NOMO-1 treated with dmso at 0.1 percent for 144 hours (cell line): ENCODE measurements around the gene HOXC10.

Source experiments
- DNase-seq: peaks from one replicate; lab custom pipeline; 2025; ENCODE audit not compliant: unreplicated experiment; lab: John Stamatoyannopoulos, UW

The HOXC10 gene

DNA sequence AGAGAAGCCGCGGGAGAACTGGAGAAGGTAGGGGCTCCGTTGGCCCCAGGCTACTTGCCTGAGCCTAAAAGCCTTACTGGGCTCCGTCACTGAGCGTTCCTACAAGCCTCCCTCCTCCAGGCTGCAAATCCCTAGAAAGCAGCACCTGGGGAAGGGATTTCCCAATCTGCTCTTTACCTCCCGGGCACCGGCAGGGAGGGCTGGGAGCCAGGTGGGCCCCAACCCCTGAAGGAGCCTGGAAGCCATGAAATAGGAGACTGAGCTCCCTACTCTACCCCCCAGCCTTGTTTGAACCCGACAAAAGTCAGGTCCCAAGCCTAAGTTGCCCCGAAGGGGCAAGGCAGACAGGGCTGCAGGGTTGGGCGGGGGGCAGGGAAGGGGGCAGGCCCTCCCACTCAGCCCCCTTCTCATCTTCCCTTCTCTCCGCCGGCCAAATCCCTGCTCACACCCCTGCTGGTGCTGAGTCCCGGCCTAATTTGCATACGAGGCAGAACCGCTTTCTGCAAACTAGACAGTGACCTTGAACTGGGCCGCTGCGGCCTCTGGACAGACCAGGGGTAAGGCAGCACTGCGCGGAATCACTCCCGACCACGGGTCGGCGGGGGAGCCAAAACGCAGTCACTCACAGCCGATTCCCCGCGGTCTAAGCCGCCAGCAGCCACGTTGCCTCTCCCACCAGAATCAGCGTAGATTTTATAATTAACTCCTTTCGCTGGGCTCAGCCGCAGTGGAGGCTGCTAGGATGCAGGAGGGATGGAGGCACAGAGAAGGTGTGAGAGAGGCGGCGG, 34.0 kb upstream of the HOXC10 start:
- DNase-seq = no peak

DNA sequence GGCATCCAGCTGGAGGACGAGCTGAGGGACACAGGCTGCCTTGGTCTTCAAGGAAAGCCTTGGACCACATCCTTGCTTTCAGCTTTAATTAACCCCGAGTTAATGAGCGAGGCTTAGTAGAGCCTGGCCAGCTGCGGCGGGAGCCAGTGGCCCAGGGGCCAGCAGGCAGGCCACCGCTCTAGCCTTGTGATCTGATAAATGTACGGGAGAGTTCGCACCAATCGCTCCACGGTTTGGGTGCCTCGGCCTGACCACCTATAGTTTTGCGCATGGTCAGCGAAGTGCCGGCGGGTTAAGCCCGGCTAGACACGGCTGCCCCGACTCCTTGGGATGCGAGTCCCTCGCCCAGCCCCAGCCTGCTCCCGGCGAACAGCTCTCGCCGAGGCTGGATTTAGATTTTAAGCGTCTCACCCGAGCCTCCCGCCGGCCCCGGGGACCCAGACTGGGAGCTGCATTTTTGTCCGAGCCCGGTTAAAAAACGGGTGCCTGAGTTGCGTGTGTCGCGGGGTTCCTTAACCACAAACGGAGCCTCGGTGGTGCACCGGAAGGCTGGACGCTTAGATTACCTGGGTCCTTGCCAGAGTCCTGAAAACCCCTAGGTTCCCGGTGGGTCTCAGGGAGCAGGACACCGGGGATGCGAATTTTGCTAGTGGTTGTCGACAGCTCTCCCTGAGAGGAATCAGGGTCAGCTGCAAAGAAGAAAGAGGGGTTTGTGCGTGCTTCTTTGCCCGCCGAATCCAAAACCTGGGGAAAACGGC, 33.2 kb upstream of the HOXC10 start:
- DNase-seq = no peak

DNA sequence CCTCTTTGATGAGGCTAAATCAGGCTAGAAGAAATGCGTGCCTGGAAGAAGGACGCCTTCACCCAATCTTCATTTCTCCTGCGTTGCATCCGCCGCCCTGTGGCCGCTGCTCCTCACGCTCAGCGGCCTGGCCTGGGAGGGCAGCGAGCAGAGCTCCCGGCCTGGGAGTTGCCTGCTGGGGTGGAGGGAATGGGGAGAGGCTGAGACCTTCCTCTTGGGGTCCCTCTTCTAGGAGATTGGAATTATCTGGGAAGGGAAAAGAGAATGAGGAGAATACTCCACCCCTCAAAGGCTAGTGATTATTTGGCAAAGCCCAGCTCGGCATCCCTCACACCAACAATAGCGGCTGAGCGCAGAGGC, 32.6 kb upstream of the HOXC10 start:
- DNase-seq = no peak

DNA sequence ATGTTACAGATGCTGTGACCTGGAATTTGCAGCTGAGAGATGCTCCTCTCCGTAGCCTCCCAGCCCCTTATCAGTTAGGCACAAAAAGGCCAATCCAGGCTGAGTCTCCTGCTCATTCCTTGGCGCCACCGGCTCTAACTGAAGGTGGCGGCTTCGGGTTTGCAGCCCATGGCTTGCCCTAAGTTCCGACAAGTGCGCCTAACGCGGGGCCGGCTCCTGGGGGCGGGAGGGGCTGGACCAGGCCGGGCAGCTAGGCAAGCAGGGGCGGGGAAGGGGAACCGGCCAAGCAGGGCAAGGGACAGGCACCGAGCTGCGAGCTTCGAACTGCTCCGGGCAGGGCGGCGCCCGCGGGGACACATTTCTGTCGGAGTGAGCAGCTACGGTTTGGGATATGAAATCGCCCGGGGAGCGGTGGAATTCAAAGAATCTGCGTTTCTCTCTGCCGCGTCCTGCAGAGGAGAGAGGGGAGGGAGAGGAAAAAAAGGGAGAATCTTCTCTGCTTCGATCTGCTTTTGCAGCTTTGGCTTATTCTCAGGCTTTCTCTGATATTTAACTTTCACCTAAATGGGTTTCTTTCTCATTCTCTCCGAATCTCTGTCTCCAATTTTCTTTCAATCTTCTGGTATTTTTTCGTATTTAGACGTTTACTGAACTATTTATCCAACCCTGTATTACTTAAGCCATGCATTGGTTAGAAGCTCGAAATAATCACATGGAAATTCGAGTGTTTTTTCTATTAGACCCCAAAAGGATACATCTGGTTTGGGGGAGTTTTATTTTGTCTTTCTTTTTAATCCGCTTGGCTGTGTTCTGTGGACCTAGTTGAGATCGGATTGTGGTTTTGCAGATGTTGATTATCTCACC, 31.8 kb upstream of the HOXC10 start:
- DNase-seq = no peak

DNA sequence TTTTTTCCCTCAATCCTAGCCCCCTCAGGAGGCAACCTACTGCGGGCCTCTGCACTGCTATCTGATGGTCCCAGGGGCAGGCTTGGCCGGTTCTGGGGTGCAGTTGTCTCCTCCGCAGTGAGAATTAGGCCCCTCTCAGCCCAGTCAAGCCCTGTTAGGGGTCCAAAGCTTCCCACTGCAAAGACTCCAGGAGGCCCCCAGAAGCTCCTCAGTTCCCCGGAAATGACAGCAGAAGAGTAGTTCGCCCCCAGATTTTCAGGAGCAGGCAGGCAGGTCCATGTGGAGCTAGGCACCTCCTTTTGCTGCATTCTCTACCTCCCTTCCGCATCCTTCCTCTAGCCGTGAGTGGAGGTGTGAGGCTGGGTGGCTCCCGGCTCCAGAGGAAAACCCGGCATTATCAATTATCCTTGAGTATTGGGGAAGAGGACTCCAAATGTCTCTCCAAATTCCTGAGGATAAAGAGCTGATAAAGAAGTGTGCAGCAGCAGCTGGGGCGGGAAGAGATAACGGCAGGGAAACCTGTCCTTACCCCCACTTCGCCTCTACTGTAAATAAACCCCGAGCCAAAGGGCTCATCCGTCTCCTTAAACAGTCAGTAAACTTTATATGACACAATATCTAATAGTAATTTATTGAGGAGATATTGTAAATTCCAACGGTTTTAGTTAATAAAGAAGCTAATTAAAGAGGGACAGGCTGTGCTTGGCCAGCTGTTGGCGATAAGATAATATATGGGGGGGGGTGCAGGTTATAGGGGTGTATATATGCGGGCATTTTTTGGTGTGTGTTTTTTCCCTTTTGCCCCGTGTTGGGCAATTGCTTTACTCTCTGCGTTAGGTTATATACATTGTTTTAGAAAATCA, 30.9 kb upstream of the HOXC10 start:
- no peak for DNase-seq

DNA sequence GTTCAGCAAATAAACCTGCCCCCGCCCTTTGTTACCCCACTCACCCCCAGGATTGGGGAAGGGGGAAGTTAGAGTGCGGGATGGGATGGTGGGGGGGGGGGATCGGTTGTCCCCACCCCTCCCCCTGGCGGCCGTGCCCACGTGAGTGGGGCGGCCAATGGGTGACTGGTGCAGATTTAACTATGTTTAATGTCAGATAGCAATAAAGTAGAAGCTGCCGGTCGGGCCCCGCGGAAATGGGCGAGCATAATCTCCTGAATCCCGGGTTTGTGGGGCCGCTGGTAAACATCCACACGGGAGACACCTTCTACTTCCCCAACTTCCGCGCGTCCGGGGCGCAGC, 30.3 kb upstream of the HOXC10 start, which contains the start of gene HOXC12:
TSS of gene HOXC12 (plus strand) at position 210 of the 342 bp plus-strand sequence. CDS start at position 237, 27 bp downstream.
- DNase-seq = no peak

DNA sequence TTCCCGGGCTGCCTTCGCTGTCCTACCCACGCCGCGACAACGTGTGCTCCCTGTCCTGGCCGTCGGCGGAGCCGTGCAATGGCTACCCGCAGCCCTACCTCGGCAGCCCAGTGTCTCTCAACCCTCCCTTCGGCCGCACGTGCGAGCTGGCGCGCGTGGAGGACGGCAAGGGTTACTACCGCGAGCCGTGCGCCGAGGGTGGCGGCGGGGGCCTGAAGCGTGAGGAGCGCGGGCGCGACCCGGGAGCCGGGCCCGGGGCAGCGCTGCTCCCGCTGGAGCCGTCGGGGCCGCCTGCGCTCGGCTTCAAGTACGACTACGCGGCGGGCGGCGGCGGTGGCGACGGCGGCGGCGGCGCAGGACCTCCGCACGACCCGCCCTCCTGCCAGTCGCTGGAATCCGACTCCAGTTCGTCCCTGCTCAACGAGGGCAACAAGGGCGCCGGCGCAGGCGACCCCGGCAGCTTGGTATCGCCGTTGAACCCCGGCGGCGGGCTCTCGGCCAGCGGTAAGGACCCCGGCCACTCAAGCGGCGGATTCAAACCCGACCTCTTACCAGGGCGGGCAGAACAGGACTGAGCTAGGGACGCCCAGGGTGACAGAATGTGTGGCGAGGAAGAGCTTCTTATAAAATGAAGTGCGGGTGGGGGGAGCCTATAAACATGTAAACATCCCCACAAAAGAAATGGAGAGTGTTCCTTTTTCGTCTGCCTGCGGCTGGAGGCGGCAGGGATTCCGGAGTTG, 29.7 kb upstream of the HOXC10 start:
- DNase-seq = no peak

DNA sequence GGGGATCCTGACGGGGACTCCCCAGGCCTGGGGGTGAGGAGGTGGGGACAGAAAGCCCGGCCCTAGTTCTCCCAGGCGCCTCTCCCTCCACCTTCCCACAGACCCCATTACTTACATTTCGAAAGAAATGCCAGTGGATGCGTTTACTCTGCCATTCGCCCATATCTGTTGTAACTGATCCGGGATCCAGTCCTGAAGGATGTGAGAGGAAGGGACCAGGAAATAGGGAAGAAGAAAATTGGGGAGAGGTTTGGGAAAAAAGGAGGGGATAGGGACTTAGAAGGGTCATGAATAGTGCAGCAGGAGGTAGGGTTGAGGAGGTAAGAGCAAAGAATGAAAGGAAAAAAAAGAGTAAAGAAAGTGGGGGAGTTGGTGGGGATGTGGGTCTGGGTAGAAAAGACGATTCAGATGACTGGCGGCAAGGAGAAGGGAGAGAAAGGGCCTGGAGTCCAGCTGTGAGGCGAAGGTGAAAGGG, 29.1 kb upstream of the HOXC10 start:
- no peak for DNase-seq

DNA sequence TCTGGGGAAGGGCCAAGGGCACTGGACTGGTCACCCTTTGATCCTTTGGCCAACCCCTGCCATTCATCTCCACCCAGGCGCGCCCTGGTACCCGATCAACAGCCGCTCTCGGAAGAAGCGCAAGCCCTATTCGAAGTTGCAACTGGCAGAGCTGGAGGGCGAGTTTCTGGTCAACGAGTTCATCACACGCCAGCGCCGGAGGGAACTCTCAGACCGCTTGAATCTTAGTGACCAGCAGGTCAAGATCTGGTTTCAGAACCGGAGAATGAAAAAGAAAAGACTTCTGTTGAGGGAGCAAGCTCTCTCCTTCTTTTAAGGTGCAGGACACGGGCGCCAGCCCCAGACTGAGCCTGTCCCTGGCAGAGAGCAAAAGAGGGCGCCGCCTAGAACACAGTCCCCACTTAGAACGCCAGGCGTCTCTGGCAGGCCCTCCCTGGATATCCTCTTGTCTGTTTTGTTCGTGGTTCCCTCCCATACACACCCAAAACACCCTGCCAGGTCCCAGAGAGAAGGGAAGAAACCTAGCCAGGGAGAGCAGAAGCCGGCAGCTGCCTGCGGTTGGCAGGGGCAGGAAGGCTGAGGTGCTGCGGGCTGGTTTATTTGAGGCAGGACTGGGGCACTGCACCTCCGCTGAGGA, 28.6 kb upstream of the HOXC10 start:
- no peak for DNase-seq

DNA sequence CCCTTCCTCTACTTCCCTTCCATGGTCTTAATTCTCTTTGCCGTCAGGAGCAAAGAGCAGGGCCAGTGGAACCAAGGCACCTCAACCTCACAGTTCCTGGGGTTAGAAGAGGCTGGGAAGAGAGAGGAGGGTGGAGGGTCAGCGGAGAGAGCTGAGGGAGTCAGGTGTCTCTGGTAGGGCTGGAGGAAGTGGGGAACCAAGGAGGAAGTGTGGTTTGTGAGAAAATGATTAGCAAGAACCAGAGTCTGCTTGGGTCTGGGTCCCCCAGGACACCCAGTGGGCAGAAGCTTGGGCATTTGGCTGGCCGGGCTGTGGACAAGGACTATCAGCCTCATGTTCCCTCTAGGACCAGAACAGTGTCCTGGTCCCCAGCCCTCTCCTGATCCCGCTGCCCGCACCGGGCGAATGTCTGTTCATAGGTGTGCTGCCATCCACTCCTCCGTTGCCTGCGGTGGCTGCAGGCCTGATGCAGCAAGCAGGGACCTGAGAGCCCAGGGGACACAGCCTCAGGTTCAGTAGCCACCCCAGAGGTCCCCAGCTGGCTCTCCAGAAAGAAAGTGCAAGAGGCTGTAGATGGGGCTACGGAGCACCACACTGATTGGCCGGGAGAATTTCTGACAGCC, 27.9 kb upstream of the HOXC10 start:
- no peak for DNase-seq

DNA sequence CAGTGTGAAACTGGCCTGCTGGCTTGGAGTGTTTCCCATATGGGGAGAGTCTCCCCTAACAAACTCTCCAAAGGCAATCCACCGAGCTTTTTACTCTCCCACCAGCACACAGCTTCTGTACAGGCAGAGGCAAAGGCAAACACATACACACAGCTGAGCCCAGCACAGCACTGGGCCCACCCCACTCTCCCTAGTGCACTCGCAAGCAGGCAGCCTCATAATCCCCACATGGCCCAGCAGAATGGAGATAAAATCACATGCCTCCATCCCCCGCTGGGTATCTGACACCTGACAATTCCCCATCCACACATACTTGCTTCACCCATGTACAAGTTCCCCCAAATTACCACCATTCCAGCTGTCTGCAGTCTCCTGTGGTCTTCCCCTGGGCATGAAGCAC, 26.8 kb upstream of the HOXC10 start:
- DNase-seq = no peak

DNA sequence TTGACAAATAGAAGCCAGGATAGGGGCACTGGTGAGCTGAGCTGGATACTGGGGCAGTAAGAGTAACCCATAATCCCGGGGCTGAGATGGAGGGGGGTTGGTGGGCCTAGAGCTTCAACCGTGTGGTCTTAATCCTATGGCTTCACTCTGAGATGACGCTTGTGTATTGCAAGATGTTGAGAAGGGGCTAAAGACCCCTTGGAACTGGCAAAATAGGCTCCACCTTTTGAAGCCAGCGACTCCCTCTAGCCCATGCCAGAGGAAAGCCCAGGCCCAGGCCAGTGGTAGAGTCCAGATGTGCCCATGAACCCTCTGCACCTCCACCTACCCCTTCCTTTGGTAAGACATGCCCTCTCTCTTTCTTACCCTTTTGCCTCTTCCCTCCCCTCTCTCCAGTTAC, 25.6 kb upstream of the HOXC10 start:
- DNase-seq = no peak

DNA sequence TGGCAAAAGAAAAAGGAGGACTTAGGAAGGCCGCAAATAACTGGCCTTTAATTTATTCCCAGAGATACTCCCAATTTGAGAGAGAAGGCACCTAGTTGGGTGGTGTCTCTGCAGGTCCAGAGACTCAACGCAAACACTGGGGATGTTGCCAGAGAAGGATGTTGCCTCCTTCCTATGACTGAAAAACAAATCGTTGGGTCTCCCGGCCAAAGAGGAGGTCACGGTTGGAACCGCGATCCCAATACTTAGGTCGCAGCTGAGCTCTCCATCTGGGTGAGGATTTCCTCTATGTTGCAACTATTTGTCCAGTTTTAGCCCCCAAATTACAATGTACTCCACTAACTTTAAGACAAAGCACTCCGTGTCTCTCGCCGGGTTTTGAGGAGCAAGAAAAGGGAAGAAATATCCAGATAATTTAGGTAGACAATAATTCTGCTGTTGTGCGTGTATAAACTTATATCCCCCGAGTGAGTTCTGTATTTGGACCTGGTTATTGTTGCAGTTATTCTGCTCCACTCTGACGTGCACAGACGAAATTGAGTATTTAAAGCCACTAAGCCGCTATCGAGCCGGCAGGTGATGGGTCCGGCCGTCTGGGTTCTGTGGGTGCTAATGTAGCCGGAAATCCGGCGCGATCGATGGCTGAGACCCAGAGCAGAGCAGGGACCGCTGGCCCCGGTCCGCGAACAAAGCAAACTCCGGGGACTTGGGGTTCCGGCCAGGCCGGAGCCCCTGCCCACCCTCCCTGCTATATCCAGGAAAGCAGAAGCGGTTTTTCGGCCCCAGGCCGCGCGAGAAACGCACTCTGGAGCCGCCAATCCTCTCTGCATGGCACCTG, 24.5 kb upstream of the HOXC10 start:
- no peak for DNase-seq

DNA sequence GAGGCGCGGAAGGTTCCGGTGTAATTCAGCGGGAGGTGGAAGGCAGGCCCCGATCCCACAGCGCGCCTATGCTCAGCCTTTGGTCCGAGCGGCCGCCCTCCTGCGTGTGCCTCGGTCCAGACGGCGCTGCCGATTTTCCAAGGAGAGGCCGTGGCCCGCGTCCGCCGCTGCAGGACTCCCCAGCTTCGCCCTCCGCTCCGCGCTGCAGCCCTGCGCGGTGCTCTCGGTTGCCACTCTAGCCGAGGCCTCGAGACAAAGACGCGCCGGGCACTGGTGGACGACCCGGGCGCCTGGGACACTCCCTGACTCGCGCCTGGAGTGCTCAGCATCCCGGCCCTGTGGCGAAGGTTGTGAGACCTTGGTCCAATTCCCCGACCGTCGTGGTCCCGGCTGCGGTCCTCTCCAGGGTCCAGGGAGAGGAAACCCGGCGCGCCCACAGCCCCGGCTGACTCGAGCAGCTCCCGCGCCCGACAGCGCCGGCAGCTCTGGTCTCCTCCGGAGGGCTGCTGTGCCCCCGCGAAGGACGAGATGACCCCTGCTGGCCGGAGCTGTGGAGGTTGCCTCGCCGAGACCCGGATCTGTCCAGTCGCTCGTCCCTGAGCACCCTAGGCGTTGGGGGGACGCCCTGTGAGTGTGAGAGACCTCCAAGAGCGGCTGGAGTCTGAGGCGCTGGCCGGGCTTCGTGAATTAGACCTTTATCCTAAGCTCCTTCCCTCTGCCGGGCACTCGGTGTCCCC, 23.8 kb upstream of the HOXC10 start:
- DNase-seq = no peak

DNA sequence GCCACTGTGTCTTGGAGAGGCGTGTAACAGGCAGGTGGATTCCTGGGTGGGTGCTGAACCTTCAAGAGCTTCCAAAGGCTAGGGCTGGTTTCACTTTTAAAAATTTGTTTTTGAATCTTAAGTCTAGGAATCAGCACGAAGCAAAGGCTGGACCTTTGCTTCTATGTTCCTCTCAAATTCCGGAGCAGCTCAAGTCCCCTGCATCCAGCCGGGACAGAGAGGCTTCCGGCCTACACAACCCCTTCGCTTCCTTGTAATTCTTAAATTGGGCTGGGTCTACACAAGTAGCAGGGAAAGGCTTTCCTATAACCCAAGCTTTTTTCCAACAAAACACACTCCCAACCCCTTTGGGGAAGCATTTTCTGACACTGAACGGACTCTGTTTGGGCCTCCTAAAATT, 21.9 kb upstream of the HOXC10 start:
- DNase-seq = no peak

DNA sequence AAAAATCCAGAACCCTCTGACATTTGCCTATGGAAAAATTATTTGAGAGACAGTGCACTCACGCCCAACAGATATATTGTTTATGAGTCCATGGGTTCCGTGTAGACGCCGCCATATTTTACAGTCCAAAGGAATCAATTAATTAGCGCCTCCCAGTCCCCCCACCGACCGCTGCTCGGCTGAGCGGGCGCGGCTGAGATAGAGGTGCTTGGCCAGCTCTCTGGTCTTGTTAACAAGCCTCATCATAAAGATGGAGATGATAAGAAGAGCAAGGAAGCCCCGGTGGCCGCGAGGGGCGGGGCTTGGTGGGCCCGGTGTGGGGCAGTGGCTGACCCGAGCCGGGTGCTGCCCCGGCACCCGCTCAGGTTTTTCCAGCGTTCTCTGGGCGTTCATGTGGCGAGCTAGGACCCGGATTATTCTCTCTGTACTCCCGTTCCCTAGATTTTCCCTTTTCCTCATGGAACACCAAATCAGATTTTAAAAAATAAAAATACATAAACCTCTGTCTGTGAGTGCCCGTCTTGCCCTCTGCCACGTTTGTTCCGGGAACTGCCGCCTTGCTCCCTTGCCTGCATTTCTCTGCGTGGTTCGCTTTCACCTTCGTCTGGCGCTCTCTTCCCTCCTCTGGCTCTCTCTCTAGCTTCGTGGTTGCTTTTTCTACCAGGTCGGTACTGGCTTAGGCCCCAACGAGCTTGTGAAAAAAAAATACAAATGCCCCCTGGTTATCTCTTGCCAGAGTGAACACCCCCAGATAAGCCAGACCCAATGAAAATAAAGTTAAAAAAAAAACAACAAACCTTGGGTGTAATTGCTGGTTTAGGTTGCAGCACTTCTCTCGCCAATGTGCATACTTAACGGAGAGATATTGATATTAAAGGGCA, 21.3 kb upstream of the HOXC10 start:
- no peak for DNase-seq
